Keratinocyte (primary cell): ENCODE measurements around the gene HOMER1.

Experiments
- EZH2 ChIP-seq: IDR thresholded peaks from one replicate; pipeline ENCODE4 v1.6.1; 2012; ENCODE audit warnings: inconsistent platforms, mild to moderate bottlenecking, low read length, moderate library complexity
- TF ChIP-seq, protein P1 (sequence below), 3 experiments: IDR thresholded peaks in 1 of 3; conservative IDR thresholded peaks in 1 of 3; optimal IDR thresholded peaks in 1 of 3; 2 replicates in 2 of 3; 3 replicates in 1 of 3; pipeline versions ENCODE3 to v1.5.1; 2011; ENCODE audit warnings: low read length in 3 of 3, mild to moderate bottlenecking in 3 of 3, moderate library complexity in 2 of 3, control low read depth in 1 of 3, inconsistent platforms in 1 of 3; ENCODE audit not compliant: insufficient read depth in 2 of 3; ENCODE audit errors: extremely low read depth in 1 of 3

DNA sequence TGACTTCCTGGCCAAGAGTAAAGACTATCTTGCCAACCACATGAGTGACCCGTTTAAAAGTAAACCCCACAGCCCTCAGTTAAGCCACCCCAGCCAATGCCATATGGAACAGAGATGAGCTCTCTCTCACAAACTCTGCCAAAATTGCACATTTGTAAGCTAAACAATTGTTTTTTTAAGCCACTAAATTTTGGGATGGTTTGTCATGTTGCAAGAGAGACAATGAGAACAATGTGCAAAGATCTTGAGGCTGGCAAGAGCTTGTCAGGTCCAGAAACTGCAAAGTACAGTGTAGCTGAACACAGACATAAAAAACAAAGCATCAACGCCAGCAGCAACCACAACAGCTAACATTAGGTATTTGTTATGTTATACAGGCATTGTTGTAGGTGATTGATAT, 27.8 kb downstream of the HOMER1 start:
- TF ChIP-seq, protein P1, sequence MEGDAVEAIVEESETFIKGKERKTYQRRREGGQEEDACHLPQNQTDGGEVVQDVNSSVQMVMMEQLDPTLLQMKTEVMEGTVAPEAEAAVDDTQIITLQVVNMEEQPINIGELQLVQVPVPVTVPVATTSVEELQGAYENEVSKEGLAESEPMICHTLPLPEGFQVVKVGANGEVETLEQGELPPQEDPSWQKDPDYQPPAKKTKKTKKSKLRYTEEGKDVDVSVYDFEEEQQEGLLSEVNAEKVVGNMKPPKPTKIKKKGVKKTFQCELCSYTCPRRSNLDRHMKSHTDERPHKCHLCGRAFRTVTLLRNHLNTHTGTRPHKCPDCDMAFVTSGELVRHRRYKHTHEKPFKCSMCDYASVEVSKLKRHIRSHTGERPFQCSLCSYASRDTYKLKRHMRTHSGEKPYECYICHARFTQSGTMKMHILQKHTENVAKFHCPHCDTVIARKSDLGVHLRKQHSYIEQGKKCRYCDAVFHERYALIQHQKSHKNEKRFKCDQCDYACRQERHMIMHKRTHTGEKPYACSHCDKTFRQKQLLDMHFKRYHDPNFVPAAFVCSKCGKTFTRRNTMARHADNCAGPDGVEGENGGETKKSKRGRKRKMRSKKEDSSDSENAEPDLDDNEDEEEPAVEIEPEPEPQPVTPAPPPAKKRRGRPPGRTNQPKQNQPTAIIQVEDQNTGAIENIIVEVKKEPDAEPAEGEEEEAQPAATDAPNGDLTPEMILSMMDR (optimal IDR thresholded peaks at IDR 0.05 in 1 of 3, IDR thresholded peaks at IDR 0.05 in 1 of 3, conservative IDR thresholded peaks at IDR 0.05 in 1 of 3; ENCODE audit: extremely low read depth in 1 of 3, insufficient read depth in 2 of 3, low read length in 3 of 3) = no peak
- TF ChIP-seq EZH2 = no peak
